GM23248 (cell line): Measurements from ENCODE around the gene PHACTR3.

Experiments
- EZH2 ChIP-seq: fragments of 200-600 bp; sonication (generic); IDR thresholded peaks from 2 replicates; pipeline ENCODE4 v1.6.1; 2018; ENCODE audit warnings: antibody characterized with exemption, mild to moderate bottlenecking; ENCODE audit not compliant: insufficient read depth, poor library complexity, severe bottlenecking
- EZH2phosphoT487 ChIP-seq: fragments of 200-600 bp; sonication (generic); IDR thresholded peaks from 2 replicates; pipeline ENCODE4 v1.6.1; 2018; ENCODE audit warnings: antibody characterized with exemption, moderate library complexity, mild to moderate bottlenecking, low read depth; ENCODE audit not compliant: insufficient read depth

DNA sequence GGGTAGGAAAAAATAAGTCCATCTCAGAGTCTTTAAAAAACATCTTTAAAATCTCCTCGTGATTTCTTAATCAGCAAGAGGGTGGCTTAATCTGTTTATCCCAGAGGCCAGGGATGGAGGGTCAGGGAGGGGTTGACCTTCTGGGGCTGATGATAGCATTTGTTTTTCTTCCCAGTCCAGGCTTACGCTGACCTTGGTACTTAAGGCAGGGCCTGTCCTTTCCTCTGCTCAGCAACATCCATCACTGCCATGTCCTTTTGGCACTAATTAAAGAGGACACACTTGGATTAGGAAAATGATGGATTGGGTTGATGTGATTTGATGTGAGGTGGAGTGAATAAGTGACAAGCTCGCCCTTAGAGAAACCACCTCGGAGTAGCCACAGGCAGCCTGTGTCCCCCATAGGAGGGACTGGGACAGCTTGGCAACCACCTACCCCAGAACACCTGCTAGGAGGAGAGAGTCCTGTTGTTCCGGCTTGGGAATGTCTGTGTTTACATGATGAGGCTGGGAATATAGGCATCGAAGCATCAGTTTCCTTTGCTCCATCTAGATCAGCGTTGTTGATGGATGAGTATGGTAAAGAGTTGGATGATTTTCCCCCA lies 44.2 kb downstream of the PHACTR3 start:
- TF ChIP-seq EZH2 (no peak), EZH2phosphoT487 (no peak)
